HG03135 (cell line): Measurements from ENCODE around the gene RGL3.
"Not testable (repeated sequence)": the region's sequence is repeated elsewhere in the genome, so short reads cannot be mapped to it uniquely, and the experiment has no call there.

Source experiments
- ATAC-seq: cut with Tn5 transposase; IDR thresholded peaks from one replicate; pipeline ENCODE4 v1.9.1; 2021; ENCODE audit warnings: mild to moderate bottlenecking, moderate library complexity; ENCODE audit not compliant: unreplicated experiment

The RGL3 gene

GRCh38 chr19:11418549-11419506 lies at the start of gene RGL3:
RGL3 (minus strand) TSS chr19:11419314; CDS start chr19:11419278, 36 bp downstream.
- no peak for ATAC-seq

DNA sequence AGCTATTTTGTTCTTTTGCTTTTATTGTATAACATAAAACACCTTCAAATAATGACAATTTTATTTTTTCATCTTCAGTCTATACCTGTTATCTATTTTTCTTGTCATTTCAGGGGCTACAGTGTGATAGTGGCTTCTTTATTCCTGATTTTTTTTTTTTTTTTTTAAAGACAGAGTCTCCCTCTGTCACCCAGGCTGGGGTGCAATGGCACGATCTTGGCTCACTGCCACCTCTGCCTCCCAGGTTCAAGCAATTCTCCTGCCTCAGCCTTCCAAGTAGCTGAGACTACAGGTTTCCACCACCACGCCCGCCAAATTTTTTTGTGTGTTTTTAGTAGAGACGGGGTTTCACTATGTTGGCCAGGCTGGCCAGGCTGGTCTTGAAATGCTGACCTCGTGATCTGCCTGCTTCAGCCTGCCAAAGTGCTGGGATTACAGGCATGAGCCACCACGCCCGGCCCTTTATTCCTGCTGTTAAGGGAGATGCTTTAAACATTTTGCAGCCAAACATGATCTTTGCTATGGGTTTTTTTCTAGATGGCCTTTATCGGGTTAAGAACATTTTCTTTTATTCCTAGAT lies 49.2 kb upstream of the RGL3 start:
- not testable (repeated sequence) for ATAC-seq

DNA sequence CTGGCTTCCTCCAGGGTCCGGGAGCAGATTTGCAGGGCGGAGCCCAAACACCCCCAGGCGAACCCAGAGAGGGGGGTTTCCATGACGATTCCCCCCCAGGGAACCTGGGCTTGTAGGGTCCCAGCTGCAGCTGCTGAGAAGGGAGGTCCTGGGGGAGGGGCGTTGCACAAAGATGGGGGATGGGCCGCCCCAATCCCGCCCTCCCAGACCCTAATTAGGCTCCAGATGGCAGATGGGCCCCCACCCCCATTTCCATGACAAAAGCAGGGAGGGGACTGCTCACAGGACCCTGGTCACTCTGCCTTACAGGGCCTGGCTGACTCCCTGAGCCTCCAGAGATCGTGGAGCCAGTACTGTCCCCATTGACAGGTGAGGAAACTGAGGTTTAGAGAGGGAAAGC lies 46.5 kb upstream of the RGL3 start:
- no peak for ATAC-seq

DNA sequence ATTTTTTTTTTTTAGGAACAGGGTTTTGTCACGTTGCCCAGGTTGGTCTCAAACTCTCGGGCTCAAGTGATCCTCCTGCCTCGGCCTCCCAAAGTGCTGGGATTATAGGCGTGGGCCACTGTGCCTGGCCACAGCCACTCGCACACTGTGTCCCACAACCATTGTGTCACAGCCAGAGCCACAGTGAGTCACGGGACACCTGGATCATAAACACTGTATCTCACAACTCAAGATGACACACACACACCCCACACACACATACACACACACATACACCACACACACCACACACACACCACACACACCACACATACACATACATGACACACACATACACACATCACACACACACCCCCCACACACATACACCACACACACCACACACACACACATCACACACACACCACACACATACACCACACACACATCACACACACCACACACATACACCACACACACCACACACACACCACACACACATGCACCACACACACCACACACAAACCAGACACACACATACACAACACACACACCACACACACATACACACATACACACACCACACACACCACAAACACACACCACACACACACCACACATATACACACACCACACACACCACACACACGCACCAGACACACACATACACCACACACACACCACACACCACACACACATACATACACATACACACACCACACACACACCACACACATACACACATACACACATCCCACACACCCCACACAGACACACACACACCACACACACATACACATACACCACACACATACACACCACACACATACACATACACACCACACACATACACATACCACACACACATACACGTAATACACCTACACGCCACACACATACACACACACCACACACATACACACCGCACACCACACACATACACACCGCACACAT lies 45.5 kb upstream of the RGL3 start:
- ATAC-seq = no peak

- no peak for ATAC-seq
These were observed 44.3 kb upstream of the RGL3 start for GRCh38 chr19:11463391-11463790.

- no peak for ATAC-seq
These were observed 42.3 kb upstream of the RGL3 start for GRCh38 chr19:11461453-11461852.

- no peak for ATAC-seq
These were observed 41.1 kb upstream of the RGL3 start for GRCh38 chr19:11460207-11460606.

DNA sequence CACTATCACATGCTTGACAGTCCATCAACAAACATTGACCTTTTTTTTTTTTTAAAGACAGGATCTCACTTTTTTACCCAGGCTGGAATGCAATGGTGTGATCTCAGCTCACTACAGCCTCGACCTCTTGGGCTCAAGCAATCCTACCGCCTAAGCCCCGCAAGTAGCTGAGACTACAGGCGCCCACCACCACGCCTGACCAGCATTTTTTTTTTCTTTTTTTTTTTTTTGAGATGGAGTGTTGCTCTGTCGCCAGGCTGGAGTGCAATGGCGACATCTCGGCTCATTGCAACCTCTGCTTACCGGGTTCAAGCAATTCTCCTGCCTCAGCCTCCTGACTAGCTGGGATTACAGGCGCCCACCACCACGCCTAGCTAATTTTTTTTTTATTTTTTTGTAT lies 39.8 kb upstream of the RGL3 start:
- ATAC-seq = not testable (repeated sequence)

GRCh38 chr19:11458236-11458900 lies 39.3 kb upstream of the RGL3 start:
- ATAC-seq = no peak

- no peak for ATAC-seq
These were observed 38.7 kb upstream of the RGL3 start for GRCh38 chr19:11457831-11458230.

DNA sequence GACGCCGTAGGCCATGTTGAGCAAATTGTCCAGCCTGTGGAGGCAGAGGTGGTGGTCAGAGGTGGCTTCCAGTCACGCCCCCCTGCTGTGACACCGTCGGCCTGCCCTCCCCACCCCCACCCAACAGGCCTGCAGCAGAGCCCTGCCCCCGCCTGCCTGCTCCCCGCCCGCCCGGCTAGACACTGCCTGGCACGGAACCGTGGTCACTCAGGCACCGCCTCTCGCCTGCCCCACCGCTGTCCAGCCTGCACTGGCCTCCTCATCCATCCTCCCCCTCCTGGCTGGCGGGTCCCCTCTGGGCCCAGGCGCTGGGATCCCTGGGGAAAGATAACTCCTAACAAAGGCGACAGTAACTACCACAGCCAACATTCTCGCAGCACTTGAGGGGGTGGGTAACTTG lies 38.0 kb upstream of the RGL3 start:
- no peak for ATAC-seq

- no peak for ATAC-seq
These were observed 37.5 kb upstream of the RGL3 start for GRCh38 chr19:11456659-11457058.

DNA sequence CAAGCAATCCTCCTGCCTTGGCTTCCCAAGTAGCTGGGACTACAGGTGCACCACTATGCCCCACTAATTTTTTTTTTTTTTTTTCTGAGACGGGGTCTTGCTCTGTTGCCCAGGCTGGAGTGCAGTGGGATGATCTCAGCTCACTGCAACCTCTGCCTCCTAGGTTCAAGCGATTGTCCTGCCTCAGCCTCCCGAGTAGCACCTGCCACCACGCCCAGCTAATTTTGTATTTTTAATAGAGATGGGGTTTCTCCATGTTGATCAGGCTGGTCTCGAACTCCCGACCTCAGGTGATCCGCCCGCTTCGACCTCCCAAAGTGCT lies 36.1 kb upstream of the RGL3 start:
- not testable (repeated sequence) for ATAC-seq

GRCh38 chr19:11453468-11454341 lies 34.6 kb upstream of the RGL3 start:
- ATAC-seq = no peak

DNA sequence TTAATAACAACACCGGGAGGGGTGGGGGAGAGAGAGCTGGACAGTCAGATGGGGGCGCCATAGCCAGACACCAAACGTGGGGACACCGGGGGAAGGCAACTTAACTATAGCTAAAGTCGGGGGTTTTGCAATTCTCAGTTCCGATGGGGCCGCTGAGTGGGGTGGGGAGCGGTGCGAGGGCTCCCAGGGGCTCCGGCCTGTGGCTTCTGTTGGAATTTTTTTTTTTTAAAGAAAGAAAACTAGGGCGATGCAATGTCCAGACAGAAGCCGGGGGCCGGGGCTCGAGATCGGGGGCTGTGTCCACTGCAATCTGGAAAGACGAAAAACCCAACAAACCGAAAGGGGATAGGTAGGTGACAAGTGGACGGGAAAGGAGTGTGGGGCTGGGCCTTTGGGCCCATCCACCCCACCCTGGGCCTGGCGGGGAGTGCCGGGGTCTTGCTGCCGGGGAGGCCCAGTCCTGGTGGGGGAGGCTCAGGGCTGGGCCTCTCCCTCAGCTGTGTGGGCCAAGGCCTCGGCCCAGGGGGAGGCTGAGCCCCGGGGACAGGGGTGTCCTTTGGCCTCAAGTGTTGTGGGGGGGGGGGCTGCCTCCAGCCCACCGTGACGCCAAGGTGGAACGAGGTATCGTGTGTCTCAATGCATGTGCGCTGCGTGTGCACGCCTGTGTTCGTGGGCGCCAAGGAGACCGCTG lies 33.7 kb upstream of the RGL3 start:
- ATAC-seq = no peak

DNA sequence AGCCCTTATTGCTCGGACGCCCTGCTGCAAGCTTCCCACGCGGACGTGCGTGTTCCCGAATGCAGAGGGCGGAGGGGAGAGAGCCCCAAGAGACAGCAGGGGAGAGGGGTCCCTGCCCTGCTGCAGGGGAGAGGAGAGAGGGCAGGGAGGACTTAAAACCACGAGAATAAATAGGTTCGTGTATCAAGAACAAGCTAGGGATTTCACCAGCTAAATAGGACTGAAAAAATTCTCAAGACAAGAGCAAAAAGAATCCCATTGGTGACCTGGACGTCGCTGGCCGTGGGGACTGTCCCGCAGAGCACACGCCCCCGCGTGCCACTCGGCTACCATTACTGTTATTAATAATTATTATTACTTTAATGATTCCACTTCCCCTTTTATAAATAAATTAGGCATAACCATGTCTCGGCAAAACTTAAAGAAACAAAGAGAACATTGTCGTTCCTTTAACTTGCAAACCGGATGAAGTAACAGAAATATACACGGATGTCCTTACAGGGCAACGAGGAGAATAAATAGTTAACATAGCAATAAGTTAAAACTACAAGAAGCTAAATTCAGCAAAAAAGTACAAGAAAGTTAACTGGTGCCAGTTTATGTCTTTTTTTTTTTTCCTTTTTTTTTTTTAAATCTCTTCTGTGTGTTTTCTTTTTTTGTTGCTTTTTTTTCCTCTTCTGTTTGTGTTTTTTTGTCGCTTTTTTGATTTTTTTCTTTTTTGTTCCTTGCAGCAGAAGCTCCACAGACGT lies 32.9 kb upstream of the RGL3 start:
- ATAC-seq = no peak

DNA sequence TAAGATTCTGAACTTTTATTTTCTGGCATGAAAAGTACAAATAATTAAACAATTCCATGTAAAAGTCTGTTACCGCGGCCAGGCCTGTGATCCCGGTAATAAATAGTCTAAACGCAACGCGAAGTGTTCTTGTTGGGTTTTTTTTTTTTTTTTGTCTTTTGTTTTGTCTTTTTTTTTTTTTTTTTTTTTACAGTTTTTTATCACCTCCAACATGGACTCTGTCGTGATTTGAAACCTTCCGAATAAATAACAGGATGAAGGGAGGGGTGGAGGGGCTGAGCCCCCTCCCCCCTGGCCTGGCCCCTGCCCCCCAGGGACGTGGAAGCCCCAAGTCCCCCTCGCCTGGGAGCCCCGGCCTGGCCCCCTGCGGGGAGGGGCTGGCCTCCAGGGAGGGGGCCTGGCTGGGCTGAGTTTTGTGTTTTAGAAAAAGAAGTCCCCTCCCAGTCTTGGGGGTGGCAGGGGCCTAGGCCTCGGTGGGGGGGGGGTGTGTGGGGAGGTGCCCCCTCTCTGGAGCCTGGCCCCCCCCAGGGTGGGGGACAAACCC lies 32.3 kb upstream of the RGL3 start:
- no peak for ATAC-seq

GRCh38 chr19:11450570-11451326 lies 31.6 kb upstream of the RGL3 start:
- no peak for ATAC-seq
